CD4-positive, alpha-beta T cell treated with Interleukin-10 for 1 hour (primary cell): Measurements from ENCODE around the gene ADAP1.
"Not testable (repeated sequence)": the region's sequence is repeated elsewhere in the genome, so short reads cannot be mapped to it uniquely, and the experiment has no call there.

Experiments used
- DNase-seq: peaks from one replicate; pipeline ENCODE4 v3.0.0-alpha.2; 2020

The ADAP1 gene

DNA sequence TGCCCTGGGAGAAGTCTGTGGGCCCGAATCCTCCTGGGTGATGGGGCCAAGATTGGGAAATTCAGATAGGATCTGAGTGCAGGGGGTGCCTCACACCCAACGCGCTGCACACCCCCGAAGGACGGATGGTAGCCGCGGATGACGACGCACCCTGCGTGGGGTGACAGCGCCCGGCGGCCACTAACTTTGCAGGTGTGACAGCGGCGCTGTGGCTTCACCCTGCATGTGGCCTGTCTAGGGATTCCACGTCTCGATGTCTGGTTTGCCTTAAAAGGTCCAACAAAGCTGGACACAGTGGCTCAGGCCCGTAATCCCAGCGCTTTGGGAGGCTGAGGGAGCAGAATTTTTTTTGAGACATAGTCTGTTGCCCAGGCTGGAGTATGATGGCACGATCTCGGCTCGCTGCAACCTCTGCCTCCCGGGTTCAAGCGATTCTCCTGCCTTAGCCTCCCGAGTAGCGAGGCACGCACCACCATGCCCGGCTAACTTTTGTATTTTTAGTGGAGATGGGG, 18.6 kb downstream of the ADAP1 start:
- DNase-seq = no peak

DNA sequence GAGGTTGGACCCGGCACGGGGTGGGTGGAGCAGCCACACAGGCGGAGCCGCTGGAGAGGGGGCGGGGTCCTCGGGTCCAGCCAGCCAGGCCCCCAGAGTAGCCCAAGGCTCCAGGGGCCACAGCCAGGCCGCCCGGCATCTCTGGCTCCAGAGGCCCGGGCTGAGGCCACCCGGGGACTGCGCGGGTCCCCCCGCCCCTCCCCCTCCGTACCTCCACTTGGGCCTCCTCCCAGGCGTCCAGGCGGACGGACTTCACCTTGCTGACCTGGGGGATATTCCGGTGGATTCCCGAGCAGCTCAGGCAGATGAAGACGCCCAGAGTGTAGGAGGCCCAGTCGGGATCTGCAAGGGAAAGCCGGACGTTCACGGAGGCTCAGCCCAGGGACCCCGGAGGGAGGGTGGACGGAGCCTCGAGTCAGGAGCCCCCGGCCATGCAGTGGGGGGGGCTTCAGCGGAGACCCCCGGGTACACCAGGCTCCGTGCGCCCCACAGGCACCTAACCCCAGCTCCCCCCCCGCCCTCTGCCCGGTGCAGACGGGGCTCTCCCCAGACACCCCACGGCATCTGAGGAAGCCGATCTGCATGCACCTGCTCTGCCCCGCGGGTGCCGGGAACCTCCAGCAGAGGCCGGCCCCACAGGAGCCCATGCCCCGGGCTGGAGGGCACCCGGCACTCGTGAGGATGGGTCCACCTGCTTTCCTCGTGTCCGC, 19.2 kb downstream of the ADAP1 start:
- no peak for DNase-seq

DNA sequence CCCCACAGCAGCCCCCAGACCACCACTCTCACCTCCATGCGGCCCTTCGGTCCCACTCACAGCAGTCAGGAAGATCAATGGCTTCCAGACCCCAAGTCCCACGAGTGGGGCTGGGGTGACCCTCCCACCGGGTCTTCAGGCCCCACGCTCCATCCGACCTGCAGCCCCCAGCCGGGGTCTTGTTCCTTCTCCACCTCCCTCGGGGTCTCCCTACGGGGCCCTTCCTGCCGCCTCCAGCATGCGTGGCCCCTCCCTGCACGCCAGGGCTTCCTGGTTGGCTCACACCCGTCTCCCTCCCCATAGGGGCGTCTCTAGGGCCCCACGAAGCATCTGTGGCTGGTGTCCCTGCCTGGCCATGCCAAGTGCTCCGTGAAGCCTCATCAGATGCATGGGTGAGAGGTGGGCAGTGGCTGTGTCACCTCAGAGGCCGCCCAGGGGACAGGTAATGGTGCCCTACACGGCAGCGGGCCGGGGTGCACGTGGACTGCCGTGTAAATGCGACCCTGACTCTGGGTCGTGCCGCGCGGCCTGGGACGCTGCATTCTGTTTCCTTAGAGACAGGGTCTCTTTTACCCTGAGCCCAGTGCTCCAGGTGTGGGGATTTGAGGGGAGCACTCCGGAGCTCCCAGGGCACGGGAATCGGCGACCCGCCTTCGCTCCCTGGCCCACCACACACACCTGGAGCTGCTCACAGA, 19.9 kb downstream of the ADAP1 start:
- no peak for DNase-seq

DNA sequence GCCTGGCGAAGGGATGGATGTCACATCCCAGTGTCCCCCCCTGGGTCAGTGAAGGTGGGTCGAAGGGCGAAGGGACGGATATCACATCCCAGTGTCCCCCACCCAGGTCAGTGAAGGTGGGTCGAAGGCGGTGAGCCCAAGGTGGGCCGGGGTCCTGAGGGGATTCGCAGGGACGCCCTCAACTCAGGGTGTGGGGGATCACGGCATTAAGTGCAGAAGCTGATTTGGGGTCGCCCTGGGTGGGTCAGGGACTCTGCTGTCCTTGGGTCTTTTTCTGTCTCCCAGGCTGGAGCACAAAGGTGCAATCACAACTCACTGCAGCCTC, 21.9 kb downstream of the ADAP1 start:
- DNase-seq = no peak

DNA sequence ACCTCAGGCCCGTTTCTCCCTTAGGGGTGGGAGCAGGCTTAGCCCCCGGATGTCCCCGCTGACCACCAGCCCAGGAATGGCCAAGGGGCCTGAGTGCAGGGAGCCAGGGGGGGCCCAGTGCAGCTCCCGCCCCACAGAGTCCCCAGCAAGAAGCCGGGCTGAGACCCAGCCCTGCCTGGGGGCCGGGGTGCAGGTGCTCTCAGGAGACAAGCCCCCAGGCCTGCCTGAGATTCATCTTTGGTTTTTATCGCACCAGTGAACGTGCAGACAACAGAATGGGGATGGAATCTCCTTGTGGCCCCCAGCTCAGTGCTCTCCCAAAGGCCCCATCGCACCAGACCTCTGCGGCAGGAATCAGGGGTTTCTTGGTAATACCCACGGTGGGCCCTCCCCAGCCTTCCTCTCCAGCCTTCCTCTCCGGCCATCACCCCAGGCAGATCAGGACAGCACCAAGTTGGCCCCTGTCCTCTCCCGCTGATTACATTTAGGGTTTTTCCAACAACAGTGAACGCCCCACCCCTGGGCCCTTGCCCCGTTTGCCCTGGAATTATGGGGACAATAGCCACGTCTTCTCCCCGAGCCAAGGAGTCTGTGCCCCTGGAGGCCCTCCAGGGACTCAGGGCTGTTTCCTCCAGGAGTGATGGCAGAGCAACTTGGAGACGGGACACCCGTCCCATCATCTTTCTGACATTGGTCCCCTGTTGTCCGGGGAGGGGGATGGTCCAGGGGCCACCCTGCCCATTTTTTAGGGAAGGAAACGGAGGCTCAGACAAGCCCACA, 22.4 kb downstream of the ADAP1 start:
- DNase-seq = no peak

DNA sequence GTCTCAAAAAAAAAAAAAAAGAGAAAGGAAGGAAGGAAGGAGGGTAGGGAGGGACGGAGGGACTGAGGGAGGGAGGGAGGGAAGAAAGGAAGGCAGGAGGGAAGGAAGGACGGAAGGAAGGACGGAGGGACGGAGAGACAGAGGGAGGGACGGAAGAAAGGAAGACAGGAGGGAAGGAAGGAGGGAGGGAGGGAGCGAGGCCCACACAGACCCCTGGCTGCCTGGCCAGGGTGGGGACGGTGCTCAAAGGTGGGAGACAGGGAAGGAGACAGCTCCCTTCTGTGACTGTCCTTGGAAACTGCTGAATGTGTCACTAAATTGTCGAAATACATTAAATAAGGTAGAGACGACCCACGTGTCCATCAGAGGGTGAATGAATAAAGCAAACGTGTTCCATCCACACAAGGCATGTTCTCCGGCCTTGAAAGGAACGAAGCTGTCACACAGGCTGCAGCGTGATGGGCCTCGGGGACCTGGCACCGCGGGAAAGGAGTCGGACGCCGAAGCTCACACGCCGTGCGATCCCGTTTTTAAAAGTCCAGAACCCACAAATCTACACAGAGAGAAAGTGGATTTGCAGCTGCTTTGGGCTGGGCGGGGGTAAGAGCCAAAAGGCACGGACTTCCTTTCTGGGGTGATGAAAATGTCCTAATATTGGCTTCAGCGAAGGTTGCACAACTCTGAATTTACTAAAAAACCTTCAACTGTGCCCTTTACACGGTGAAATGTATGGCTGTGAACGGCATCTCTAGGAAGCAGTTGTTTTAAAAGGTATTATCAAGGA, 23.3 kb downstream of the ADAP1 start:
- no peak for DNase-seq

DNA sequence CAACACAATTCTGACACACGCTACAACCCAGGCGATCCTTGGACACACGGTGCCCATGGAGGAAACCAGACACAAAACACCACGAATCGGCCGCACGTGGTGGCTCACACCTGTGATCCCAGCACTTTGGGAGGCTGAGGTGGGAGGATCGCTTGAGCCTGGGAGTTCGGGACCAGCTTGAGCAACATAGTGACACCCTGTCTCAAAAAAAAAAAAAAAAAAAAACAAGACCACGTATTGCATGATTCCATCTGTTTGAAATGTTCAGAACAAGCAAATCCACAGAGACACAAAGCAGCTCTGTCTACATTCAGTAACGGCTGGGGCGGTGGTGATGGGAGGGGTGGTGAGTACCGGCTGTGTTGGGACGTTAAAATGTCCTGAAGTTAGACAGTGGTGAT, 25.2 kb downstream of the ADAP1 start:
- no peak for DNase-seq

DNA sequence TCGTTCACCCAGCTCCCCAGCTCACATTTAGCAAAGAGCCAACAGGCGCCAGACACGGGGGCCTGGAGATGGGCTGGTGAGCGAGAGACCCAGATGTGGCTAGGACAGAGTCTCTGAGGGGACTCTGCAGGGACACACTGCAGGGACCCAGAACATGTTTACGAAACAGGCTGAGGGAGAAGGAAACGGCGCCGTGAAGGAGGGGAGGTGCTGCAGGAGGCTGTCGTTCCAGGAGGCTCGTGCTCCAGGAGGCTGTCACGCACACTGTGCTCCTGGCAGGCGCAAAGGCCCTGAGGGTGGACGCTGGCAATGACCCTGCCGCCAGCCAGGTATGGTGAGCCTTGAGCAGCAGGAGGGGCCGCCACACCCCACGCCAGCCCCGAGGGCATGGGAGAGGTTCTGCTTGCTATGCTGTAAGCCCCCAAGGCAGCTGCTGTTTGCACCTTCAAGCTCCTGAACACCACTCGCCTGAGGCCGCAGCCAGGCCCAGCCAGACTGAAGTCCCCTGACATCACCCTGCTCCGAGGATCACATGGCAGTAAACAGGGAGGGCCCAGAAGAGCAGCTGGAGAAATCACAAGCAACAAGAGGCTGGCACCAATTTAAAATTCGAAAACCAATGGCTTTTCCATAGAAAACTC, 27.3 kb downstream of the ADAP1 start:
- DNase-seq = no peak

DNA sequence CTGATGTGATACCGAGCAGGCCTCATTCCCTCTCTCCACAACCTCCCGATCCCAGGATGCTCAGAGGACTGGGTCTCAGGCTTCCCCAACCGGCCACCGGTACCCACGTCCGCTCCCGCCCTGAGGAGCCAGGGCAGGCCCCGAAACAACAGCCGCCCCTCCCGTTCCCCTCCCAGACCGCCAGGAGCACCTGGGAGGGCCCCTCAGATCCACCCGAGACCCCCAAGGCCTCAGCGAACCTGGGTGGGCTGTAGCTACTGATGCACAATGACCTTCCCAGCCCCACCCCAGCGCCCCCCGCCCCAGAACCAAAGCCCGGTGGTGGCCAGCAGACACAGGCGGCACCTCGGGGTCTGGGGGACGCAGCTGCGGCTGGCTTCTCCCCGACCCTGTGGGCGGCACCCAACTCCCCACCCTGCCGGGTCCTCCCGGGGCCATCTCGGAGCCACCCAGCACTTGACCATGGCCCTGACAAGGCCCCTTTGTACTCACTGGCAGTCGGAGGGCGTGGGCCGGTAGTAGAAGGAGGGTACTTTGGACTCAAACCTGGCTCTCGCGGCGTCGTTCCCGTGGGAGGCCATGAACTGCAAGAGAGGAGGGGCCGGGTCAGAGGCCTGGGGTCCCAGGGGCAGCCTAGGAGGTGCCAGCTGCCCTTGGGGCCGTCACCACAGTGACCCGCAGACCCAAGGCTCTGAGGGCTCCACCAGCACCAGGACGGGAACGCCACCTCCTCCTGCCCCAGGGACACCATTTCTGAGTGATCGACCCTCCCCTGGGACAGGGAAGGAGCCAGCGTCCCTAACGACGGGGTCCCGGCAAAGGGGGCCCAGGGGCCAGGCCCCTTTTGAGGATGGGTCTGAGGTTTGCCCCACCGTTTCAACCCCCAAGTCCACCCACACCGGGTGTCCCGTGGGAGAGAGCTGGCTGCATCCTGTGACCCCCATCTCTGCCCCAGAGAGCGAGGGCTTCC, 28.1 kb downstream of the ADAP1 start:
- no peak for DNase-seq

DNA sequence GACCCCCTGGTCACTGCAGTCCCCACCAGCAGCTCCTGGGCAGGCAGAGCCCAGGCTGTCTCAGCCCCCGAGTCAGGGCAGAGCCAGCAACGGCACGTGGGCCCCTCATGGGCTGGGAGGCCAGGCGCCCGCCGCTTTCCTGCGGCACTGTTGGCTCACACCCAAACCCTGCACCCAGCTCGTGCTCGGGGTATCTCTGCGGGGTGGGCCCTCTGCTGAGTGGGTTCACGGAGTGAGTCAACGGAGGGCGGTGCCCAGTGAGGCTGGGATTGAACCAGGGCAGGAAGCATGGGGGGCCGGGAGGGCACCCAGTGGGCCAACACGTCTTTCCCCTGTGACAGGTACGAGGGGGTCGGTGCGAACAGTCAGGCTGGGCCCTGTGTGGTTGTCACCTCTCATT, 28.9 kb downstream of the ADAP1 start:
- peak; percentile 68 for DNase-seq

DNA sequence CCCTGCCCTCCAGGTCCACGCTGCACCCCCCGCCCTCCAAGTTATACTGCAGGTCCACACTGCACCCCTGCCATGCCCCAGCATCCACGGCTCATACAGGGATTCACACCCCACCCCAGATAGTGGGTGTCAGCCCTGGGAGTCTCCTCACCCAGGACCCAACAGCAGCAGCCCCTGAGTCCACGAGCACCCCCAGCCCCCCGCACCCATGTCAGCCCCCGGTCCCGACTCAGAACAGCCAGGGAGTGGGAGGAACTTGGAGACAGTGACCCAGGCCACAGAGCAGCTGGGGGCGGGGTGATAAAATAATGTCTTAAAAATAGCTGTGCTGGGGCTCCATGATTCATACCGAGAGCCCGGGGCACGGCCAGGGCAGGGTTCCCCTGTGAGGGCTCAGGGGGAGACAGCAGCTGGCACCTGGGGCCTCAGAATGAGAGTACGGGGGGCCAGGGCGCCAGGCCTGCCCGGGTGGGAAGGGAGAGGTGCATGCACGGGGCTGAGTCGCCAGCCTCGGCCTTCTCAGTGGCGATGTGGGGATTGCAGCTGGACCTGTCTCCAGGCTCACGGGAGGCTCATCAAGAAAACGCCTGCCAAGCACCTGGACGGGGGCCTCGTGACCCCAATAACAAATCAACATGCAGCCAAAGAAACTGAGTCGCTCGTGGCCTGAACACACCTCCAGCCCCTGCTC, 29.8 kb downstream of the ADAP1 start:
- DNase-seq = peak; percentile 44

DNA sequence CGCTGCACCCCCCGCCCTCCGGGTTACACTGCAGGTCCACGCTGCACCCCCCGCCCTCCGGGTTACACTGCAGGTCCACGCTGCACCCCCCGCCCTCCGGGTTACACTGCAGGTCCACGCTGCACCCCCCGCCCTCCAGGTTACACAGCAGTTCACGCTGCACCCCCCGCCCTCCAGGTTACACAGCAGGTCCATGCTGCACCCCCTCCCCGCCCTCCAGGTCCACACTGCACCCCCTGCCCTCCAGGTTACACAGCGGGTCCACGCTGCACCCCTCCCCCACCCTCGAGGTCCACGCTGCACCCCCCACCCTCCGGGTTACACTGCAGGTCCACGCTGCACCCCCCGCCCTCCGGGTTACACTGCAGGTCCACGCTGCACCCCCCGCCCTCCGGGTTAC, 30.4 kb downstream of the ADAP1 start:
- DNase-seq = not testable (repeated sequence)

DNA sequence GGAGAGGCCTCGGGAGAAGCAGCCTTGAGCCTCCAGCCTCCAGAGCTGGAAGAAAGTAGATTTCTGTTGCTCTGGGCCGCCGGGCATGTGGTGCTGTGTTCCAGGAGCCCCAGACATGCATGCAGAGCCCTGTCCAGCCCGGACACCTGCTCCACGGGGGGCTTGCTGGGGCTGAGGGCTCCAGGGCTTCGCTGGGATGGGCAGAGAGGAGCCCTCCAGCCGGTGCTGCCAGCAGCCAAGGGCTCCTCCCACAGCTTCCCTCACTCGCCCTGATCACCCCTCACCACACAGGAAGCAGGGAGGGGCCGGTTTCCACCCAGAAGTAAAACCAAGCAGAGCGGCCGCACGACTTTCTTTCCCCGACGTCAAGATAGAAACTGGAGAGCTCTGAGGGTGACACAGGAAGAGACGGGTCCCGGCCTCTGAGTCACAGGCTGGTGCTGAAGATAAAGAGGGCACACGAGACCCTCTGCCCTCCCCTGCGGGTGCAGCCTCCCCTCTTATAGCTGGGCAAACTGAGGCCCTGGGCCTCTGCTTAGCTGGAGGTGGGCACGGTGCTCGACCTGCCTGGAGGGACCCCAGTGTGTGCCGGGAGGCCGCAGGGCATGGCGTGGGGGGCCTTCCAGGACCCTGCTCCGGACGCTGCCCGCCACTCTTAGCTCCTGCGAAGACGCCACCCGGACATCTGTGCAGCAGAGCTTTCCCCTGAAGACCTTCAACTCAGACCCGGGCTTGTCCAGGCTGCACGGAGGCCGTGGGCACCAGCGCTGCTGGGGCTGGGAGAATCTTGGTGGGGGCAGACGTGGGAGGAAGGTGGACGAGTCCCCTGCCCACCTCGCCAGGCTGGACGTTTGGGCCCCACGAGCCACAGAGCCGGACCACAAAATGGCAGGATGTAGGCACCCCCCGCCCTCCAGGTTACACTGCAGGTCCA, 31.1 kb downstream of the ADAP1 start:
- peak; percentile 91 for DNase-seq

DNA sequence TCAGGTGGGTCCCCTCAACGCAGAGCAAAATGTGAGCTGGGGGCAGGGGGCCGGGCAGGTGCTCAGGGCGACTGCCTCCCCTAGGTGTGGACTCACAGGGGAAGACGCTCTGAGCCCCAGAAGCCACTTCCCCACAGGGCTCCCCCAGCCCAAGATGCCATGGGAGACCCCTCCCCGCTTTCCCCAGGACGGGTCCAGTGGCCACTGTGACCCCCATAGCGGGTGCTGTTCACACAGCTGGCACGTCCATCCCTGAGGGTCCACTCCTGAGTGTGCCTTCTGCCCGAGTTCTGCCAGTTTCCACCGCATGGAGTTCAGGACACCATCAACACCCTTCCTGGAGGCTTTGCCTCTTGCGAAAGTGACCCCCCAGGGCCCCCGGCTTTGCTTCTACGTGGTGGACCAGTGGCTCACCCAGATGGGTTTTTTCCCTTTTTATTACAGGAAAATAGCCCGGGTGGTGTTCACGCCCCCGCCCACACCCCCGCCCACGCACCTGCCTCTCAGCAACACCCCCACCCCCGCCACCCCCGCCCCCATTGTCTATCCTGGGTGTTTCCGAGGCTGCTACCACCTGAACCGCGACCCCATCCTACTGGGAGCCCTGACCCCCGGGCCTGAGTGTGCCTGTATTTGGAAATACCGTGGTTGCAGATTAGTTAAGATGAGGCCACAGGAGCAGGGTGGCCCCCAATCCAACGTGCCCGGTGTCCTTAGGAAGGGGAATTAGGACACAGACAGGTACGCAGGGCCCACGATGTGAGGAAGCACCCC, 32.0 kb downstream of the ADAP1 start:
- DNase-seq = peak; percentile 62

DNA sequence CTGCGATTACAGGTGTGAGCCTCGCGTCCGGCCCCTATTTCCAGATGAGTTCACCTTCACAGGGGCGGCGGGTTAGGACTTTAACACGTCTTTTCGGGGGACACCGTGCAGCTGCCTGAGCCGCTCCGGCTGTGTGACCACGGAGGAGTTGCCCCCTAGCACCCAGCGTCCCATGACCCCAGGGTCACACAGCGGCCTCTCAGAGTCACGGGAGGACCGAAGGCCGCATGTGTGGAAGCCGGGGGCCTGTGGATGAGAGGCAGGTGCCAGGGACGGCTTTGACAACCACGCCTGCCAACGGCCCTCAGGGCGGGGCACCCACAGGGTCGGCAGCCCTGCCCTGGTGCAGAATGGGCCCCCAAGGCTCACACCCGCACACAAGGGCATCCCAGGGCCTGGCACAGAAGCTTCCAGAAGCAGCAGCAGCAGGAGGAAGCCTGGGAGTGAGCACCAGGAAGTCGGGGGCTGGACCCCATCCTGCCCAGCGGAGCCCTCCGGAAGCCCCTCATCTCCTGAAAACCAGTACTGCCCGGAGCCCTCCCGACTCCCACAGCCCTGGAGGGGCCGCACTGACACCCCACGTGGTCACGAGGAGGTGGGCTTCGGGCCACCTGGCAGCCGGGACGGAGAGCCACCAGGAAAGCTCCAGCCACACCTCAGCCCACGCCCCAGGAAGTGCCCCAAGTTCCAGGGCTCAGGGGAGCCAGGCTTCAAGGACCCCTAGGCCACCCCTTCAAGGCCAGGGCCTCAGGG, 32.7 kb downstream of the ADAP1 start:
- DNase-seq = peak; percentile 26

DNA sequence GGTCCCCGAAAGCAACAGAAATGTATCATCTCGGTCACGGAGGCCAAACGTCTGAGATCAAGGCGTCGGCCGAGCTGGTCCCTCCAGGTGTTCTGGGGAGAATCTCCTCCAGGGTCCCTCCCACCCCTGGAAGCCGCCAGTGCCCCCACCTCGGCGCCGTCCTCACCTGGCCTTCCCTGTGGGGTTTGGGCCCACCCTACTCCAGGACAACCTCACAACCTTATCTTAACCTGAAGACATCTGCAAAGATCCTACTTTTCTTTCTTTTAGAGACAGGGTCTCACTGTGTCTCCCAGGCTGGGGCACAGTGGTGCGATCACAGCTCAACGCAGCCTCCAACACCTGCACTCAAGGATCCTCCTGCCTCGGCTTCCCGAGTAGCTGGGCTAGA, 33.4 kb downstream of the ADAP1 start:
- no peak for DNase-seq

DNA sequence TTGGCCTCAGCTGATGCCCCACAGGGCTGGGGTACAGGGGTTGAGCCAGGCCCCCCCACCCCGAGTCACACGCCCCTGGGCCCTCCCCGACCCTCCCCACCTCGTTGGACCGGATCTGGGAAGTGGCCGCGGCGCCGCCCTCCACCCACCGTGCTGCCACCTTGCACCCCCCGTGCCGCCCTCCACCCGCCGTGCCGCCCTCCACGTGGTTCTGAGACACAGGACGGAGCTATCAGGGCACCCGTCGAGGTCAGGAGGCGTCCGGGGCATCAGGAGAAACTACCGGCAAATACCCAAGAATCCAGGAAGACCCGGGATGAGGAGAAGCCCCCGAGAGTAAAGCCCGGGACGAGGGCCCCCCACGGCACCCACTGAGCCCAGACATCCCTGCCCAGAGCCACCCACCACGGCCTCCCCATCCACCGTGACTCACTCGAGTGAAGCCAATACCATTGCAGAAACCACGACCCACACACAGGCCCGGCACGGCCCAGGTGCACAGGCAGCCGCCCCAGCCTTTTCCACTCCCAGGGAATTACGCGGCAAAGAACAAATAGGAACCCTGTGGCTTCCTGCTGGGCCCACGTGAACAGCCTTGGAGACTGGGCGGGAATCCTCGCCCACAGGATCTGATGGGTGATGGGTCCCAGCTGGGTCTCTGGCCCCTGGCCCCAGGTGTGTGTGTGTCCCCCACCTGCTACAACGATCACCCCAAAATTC, 34.0 kb downstream of the ADAP1 start:
- DNase-seq = no peak
